Measurements from ENCODE around the gene ACBD4. TPM values are rescaled to one million over a fixed set of nuclear protein-coding genes. Genes with fewer than 3 reads are reported as not detected.

The ACBD4 gene
- total RNA-seq, 1 experiment from 2014 or later = 9.7 TPM

DNA sequence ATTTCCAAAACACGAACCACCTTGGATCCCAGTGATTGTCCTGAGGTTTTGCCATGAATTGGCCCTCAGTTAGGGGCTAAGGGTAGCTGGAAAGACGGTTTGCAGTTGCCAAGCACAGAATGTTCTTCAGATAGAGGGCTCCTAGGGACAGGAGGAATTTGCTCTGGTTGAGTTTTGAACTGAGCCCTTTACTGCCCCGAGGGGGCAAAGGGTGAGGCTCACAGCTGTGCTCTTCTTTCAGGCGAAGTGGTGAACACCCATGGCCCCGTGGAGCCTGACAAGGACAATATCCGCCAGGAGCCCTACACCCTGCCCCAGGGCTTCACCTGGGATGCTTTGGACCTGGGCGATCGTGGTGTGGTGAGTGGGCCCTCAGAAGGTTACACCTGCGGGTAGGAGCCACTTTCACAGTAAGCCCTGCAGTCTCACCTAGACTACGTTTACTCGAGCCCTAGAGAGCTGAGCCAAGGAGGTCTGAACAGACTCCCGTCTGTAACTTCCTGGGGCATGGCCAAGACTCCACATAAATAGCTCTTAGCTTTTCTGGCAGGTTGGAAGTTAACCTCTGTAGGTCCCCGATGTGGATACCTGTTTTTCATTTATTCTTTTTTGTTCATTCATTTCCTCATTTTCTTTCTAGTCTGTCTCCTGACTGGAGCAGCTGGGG lies 41.9 kb upstream of the ACBD4 start:
- no peak overlapping the region for H3K4ac ChIP-seq (ENCODE audit: low read depth, low read length)
- H4K5ac ChIP-seq (ENCODE audit: insufficient read length, low read depth, low read length) = no peak overlapping the region
- H3K79me1 ChIP-seq (ENCODE audit: insufficient read depth, low read depth, low read length, poor library complexity, severe bottlenecking) = no peaks in the 10 kb centered on the region
- H3K27ac ChIP-seq (ENCODE audit: insufficient read length, low read depth, low read length) = no peak overlapping the region
- H4K20me1 ChIP-seq (ENCODE audit: control insufficient read depth, insufficient read depth, insufficient read length) = no peaks in the 10 kb centered on the region
- no peaks in the 10 kb centered on the region for H3K9me3 ChIP-seq (ENCODE audit: control insufficient read depth, low read depth, low read length)
- peaks cover 2% of the 10 kb centered on the region; the same call in 1 of the 2 replicates for H3K4me1 ChIP-seq (ENCODE audit: insufficient read depth, low read length)
- H4K91ac ChIP-seq (ENCODE audit: insufficient read length, low read depth, low read length) = no peak overlapping the region
- H2BK120ac ChIP-seq (ENCODE audit: low read depth, low read length, poor library complexity, severe bottlenecking) = no peak overlapping the region
- H3K18ac ChIP-seq (ENCODE audit: insufficient read length, low read depth, low read length) = no peak overlapping the region
- no peak overlapping the region for H2BK20ac ChIP-seq (ENCODE audit: low read depth, low read length, poor library complexity, severe bottlenecking)
- no peak overlapping the region for H2BK12ac ChIP-seq (ENCODE audit: insufficient read length, low read depth, low read length)
- peaks cover 11 to 13% of the 10 kb centered on the region in 2 experiments for H3K4me1 Mint-ChIP-seq
- H3K79me2 ChIP-seq (ENCODE audit: insufficient read depth, low read length) = no peaks in the 10 kb centered on the region
- no peak overlapping the region for H3K4me3 Mint-ChIP-seq
- no peaks in the 10 kb centered on the region for H3K23me2 ChIP-seq (ENCODE audit: insufficient read length, low read depth, low read length, poor library complexity, severe bottlenecking)
- no peak overlapping the region for H3K4me2 ChIP-seq (ENCODE audit: insufficient read depth, insufficient read length, low read length)
- no peak overlapping the region for H2AFZ ChIP-seq (ENCODE audit: low read length)
- no peak overlapping the region for H2AK5ac ChIP-seq (ENCODE audit: insufficient read length, low read length)
- H3K27me3 Mint-ChIP-seq (ENCODE audit: low read depth) = no peaks in the 10 kb centered on the region
- DNase-seq = no peak
- no peak overlapping the region for H3K14ac ChIP-seq (ENCODE audit: insufficient read depth, low read length)
- no peak overlapping the region for H3K9ac ChIP-seq (ENCODE audit: extremely low read depth, insufficient read length, low read length)
- H2BK5ac ChIP-seq (ENCODE audit: insufficient read length, low read length) = no peak overlapping the region
- peak overlapping the region in 1 of 3 experiments; percentile 14; a peak in 1 of 7 replicates for H3K27ac Mint-ChIP-seq
- H3K9me3 Mint-ChIP-seq = no peaks in the 10 kb centered on the region
- peaks cover 59 to 90% (median 80%) of the 10 kb centered on the region in 3 experiments for H3K36me3 Mint-ChIP-seq (ENCODE audit: insufficient read depth in 1 of 3, low read depth in 3 of 3)
- H3K23ac ChIP-seq (ENCODE audit: insufficient read length, low read depth, low read length) = no peak overlapping the region
- no peak overlapping the region; the same call in 1 of the 2 replicates for H2BK15ac ChIP-seq (ENCODE audit: low read depth, low read length)
- no peak overlapping the region for H3K56ac ChIP-seq (ENCODE audit: insufficient read length, low read depth, low read length)
- H3T11ph ChIP-seq (ENCODE audit: low read length) = no peak overlapping the region
- no peak for TF ChIP-seq CTCF (conservative IDR thresholded peaks at IDR 0.05)
- H3K27me3 ChIP-seq (ENCODE audit: insufficient read depth, low read length) = no peaks in the 10 kb centered on the region
- WGBS (ENCODE audit: extremely low coverage, insufficient read length, low lambda C conversion rate) = no CpG with 5 or more reads among the region's 13 CpGs
- no peak overlapping the region for H4K8ac ChIP-seq (replicated peaks; ENCODE audit: insufficient read length, low read depth, low read length)

Measured in H9 (cell line).